ENCODE results near the gene GPR137.

The GPR137 gene

DNA sequence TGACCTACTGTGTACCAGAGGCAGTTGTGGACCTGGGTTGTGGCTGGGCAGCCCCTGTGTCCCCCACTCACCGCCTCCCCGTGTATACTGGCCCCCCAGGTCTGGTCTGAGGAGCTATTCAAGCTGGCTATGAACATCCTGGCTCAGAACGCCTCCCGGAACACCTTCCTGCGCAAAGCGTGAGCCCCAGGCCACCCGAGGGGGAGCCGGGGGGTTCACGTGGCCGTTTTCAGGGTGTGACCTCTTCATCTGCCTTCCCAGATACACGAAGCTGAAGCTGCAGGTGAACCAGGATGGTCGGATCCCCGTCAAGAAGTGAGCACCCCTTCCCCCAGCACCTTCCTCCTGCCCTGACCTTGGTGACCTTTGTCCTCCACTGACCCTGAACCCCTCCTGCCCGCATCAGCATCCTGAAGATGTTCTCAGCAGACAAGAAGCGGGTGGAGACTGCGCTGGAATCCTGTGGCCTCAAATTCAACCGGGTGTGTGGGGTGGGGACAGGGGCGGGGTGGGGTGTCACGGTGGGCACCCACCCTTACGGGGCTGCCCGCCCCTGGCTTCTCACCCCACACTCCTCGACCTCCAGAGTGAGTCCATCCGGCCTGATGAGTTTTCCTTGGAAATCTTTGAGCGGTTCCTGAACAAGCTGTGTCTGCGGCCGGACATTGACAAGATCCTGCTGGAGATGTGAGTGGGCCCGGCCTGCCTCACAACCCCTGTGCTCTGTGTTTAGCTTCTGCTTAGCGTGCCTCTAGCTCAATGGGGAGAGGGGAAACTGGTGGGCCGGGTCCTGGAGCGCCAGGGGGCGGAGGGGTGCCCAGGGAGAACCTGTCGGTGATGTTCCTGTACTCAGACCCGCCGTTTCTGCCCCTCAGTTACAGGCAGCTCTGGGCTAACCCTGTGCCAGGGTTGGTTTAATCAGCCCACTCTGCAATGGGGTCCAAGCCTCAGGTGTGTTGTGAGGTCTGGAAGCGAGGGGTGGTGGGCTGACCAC, 30.2 kb upstream of the GPR137 start:
- Mint-ChIP-seq H3K27me3 (no peaks in the 10 kb centered on the region), H3K4me3 (no peak overlapping the region), H3K27ac (no peak overlapping the region), H3K9me3 (no peaks in the 10 kb centered on the region), H3K4me1 (peaks cover 43% of the 10 kb centered on the region)
- no peak for ATAC-seq
- no peak for DNase-seq

DNA sequence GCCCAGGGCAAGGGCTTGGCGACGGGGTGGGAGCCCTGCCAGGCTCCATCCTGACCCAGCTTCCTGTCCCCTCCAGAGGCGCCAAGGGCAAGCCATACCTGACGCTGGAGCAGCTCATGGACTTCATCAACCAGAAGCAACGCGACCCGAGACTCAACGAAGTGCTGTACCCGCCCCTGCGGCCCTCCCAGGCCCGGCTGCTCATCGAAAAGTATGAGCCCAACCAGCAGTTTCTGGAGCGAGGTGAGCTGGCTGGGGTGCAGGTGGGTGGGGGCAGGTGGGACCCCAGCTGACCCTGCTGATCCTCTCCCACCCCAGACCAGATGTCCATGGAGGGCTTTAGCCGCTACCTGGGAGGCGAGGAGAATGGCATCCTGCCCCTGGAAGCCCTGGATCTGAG, 29.3 kb upstream of the GPR137 start:
- Mint-ChIP-seq H3K27ac (peak overlapping the region in 1 of 2 donors; percentile 27), H3K4me3 (no peak overlapping the region), H3K9me3 (no peaks in the 10 kb centered on the region), H3K27me3 (no peaks in the 10 kb centered on the region), H3K4me1 (peaks cover 38% of the 10 kb centered on the region)
- ATAC-seq = no peak
- no peak for DNase-seq

DNA sequence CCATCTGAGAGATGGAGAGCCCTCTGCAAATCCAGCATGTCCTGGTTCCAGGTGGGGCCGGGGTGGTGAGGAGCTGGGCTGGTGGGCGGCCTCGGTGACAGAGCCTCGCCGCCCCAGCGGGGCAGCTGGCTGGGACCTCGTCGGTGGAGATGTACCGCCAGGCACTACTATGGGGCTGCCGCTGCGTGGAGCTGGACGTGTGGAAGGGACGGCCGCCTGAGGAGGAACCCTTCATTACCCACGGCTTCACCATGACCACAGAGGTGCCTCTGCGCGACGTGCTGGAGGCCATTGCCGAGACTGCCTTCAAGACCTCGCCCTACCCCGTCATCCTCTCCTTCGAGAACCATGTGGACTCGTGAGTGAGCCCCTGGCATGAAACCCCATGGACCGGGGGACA, 27.3 kb upstream of the GPR137 start:
- no peak overlapping the region for H3K27ac Mint-ChIP-seq
- H3K9me3 Mint-ChIP-seq = no peaks in the 10 kb centered on the region
- ATAC-seq = no peak

DNA sequence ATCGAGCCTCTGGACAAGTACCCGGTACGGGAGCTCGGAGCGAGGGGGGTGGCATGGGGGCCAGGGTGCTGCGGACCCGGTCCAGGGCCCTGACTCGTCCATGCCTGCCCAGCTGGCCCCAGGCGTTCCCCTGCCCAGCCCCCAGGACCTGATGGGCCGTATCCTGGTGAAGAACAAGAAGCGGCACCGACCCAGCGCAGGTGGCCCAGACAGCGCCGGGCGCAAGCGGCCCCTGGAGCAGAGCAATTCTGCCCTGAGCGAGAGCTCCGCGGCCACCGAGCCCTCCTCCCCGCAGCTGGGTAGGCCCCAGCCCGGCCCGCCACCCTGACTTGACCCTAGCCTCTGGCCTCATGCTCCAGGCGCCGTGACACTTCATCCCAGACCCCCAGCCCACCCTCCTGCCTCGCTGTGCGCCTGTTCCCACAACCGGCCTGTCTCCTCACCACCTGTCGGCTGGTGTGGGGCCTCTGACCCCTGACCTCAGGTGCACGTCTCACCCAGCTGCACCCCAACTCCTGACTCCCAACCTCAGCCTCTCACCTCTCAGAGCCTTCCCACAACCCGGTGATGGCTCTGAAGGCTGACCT, 26.6 kb upstream of the GPR137 start:
- Mint-ChIP-seq H3K27me3 (no peaks in the 10 kb centered on the region), H3K9me3 (no peaks in the 10 kb centered on the region), H3K4me1 (peaks cover 14% of the 10 kb centered on the region), H3K4me3 (no peak overlapping the region), H3K27ac (no peak overlapping the region)
- ATAC-seq = no peak
- DNase-seq = no peak

More for the DNA sequence above, 27.3 kb upstream of the GPR137 start:
- no peak for DNase-seq
- Mint-ChIP-seq H3K4me1 (peaks cover 21% of the 10 kb centered on the region), H3K27me3 (no peaks in the 10 kb centered on the region), H3K4me3 (no peak overlapping the region)

DNA sequence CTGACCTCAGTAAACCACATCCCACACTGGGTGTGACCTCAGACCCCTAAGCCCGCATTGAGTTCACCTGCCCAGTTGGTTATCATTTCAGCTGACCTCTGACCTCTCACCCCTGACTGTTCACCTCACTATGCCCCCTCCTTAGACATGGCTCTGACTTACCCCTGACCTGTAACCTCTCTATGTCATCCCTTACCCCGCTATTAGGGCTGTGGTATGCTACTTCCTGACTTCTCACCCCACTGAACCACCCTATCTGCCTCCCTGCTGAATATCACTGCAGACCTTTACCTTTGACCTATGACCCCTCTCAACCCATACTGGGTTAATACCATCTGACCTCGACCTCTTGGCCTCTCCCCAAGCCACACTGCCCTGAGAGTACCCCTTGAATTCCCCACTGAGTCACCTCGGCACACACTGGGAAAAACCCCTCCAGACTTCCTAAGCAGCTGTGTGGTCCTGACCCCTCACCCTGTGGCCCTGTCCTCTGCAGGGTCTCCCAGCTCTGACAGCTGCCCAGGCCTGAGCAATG, 26.0 kb upstream of the GPR137 start:
- Mint-ChIP-seq H3K9me3 (no peaks in the 10 kb centered on the region), H3K27ac (no peak overlapping the region), H3K4me1 (peaks cover 14% of the 10 kb centered on the region), H3K27me3 (no peaks in the 10 kb centered on the region), H3K4me3 (no peak overlapping the region)
- ATAC-seq (peak; percentile 18), DNase-seq (no peak)

DNA sequence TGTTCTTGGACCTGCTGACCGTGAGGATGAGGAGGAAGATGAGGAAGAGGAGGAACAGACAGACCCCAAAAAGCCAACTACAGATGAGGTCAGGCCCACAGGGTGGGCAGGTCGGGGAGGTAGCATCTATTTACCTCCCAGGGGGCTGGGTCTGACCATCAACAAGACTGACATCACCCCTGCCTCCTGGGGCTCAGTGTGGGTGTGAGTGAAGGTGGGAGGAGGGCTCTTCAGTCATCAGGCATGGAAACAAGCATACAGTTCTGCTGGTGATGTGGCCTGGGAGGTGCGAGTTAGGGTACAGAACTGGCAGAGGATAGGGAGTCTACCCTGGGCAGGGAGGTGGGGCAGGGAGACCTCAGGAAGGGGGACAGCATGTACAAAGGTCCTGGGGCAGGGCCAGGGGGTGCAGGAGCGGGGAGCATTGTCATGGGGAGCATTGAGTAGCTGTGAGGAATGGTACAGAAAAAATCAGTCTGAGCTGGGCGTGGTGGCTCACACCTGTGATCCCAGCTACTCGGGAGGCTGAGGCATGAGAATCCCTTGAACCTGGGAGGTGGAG, 25.4 kb upstream of the GPR137 start:
- Mint-ChIP-seq H3K4me1 (peaks cover 14% of the 10 kb centered on the region), H3K27ac (no peak overlapping the region), H3K9me3 (no peaks in the 10 kb centered on the region), H3K4me3 (no peak overlapping the region), H3K27me3 (no peaks in the 10 kb centered on the region)
- peak; percentile 46 for ATAC-seq
- DNase-seq = no peak

DNA sequence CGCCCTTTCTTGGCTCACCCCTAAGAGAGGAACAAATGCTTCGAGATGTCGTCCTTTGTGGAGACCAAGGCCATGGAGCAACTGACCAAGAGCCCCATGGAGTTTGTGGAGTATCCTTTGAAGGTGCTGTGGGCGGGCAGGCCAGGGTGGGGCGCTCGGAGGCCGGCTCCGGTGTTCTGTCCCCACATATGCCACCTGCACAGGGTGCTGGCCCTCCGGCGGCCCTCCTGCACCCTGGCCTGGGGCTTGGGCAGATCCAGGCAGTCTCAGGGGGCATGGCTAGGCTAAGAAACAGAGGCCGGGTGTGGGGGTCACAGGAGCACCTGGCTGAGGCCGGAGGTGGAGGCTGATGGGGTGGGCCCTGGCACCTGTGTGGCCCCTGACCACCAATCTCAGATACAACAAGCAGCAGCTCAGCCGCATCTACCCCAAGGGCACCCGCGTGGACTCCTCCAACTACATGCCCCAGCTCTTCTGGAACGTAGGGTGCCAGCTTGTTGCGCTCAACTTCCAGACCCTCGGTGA, 24.0 kb upstream of the GPR137 start:
- no peak for DNase-seq
- no peak overlapping the region for H3K4me3 Mint-ChIP-seq
- ATAC-seq = no peak
- peaks cover 14% of the 10 kb centered on the region for H3K4me1 Mint-ChIP-seq
- H3K27me3 Mint-ChIP-seq = no peaks in the 10 kb centered on the region
- no peaks in the 10 kb centered on the region for H3K9me3 Mint-ChIP-seq
- H3K27ac Mint-ChIP-seq = no peak overlapping the region

DNA sequence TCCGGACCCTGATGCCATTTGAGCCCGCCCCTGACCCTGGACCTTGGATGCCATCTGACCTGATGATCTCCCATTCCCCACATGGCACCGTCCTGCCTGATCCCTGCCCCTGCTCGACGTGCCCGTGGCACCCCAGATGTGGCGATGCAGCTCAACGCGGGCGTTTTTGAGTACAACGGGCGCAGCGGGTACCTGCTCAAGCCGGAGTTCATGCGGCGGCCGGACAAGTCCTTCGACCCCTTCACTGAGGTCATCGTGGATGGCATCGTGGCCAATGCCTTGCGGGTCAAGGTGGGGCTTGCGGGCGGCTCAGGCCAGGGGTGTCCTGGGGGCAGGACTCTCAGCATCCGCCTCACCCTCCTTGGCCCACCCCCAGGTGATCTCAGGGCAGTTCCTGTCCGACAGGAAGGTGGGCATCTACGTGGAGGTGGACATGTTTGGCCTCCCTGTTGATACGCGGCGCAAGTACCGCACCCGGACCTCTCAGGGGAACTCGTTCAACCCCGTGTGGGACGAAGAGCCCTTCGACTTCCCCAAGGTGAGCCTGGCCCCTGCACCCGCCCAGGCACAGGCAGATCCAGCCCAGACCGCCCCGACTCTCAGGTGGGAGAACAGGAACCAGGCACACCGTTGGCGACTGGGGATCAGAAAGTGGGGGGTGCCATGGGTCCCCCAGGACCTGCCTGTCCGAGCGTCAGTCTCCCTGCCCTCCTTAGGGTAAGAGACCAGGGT, 23.2 kb upstream of the GPR137 start:
- DNase-seq (no peak), ATAC-seq (no peak)
- H3K4me1 Mint-ChIP-seq = peaks cover 15% of the 10 kb centered on the region
- H3K9me3 Mint-ChIP-seq = no peaks in the 10 kb centered on the region
- no peak overlapping the region for H3K27ac Mint-ChIP-seq
- no peak overlapping the region for H3K4me3 Mint-ChIP-seq
- H3K27me3 Mint-ChIP-seq = no peaks in the 10 kb centered on the region

DNA sequence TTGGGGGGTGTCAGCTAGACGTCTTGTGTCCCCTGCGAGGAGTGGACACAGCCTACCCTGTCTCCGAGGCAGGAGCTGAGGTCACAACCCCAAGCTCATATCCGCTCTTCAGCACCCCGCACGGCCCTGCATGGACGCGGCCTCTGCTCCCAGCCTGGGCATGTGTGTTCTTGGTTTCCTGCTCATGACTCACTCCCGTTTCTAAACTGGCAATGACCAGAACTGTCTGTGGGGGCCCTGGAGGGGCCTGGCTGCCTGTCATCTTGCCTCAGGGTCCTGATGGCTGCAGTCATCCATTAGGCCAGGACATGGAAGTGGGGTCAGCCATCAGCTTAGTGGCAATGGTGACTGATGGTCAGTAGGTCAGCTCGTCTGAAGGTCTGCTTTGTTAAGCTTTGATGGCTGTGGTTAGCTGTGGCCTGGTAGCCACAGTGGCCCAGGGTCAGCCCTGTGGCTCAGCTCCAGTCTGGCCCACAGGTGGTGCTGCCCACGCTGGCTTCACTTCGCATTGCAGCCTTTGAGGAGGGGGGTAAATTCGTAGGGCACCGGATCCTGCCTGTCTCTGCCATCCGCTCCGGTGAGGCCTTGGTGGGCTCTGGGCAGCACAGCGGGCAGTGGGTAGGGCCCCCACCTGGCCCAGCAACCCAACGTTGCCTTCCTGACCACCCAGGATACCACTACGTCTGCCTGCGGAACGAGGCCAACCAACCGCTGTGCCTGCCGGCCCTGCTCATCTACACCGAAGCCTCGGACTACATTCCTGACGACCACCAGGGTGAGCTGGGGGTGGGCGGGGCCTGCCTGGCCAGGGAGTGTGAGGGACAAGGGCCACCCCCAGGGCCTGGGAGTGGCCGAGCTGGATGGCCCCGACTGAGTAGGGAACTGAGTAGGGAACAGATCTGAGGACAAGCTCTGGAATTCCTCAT, 22.4 kb upstream of the GPR137 start:
- Mint-ChIP-seq H3K27ac (no peak overlapping the region), H3K27me3 (no peaks in the 10 kb centered on the region), H3K4me1 (peaks cover 23% of the 10 kb centered on the region), H3K9me3 (no peaks in the 10 kb centered on the region), H3K4me3 (no peak overlapping the region)
- ATAC-seq (no peak), DNase-seq (no peak)

DNA sequence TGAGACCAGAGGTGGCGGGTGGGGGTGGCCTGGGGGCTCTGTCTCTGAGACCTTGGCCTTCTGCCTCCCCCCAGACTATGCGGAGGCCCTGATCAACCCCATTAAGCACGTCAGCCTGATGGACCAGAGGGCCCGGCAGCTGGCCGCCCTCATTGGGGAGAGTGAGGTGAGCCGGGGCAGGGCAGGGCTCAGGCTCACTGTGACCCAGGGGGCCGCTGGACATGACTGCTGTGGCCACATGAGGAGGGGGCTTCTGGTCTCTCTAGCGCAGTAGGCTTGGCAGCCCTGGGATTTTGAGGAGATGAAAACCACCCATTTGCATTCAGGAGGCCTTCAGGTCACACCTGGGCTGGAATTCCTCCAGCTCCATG, 21.7 kb upstream of the GPR137 start:
- Mint-ChIP-seq H3K4me1 (peaks cover 29% of the 10 kb centered on the region), H3K9me3 (no peaks in the 10 kb centered on the region), H3K4me3 (no peak overlapping the region), H3K27ac (no peak overlapping the region), H3K27me3 (no peaks in the 10 kb centered on the region)
- ATAC-seq = no peak
- DNase-seq = no peak

DNA sequence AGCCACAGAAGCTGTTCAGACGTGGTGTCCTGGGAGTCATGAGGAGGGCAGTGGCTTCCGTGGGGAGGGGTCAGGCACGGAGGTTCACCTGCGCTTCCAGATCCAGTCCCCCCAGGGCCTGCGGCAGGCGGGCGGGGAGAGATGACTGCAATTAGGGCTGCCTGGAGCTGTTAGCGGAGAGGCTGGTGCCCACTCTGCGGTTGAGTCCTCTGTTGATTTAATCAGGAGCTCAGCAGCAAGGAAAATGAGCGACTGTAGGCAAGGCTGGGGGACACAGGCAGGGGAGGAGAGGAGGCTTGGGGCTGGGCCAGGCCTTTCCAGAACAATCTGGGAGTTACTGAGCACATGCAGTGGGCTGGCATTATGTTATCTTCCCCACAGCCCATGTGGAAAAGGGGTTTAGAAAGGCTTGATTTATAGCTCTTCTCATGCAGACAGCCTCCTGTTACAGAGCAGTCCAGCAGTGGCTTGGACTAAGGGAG, 21.2 kb upstream of the GPR137 start:
- Mint-ChIP-seq H3K27me3 (no peaks in the 10 kb centered on the region), H3K27ac (no peak overlapping the region), H3K9me3 (no peaks in the 10 kb centered on the region), H3K4me1 (peaks cover 30% of the 10 kb centered on the region), H3K4me3 (no peak overlapping the region)
- DNase-seq (no peak), ATAC-seq (no peak)

DNA sequence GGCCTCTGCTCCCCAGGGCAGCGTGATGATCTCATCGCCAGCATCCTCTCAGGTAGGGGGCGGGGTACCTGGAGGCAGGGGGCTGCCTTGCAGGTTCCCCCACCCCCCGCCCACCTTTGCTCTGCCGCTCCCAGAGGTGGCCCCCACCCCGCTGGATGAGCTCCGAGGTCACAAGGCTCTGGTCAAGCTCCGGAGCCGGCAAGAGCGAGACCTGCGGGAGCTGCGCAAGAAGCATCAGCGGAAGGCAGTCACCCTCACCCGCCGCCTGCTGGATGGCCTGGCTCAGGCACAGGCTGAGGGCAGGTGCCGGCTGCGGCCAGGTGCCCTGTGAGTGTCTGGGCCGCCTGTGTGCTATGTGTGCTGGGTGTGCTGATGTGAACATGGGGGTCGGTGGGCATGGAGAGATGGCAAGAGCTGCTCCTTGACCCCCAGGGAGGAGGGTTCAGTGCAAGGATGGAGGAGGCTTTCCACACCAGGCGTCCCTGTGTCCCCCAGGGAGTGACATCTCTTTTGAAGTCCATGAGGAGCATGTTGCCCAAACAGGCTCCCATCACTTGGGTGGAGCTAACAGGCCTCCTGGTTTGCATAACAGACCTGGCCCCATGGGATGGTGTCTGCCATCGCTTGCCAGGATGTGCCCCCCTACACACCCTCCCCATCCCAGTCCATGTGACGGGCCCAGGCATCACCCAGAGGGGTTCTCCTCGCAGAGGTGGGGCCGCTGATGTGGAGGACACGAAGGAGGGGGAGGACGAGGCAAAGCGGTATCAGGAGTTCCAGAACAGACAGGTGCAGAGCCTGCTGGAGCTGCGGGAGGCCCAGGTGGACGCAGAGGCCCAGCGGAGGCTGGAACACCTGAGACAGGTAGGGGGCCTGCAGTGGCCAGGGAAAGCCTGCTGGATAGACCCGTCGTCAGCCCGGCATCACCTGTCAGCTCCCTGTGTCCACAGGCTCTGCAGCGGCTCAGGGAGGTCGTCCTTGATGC, 20.2 kb upstream of the GPR137 start:
- no peaks in the 10 kb centered on the region for H3K9me3 Mint-ChIP-seq
- DNase-seq (no peak), ATAC-seq (no peak)
- no peak overlapping the region for H3K4me3 Mint-ChIP-seq
- H3K27ac Mint-ChIP-seq = no peak overlapping the region
- H3K27me3 Mint-ChIP-seq = no peaks in the 10 kb centered on the region
- H3K4me1 Mint-ChIP-seq = peaks cover 24% of the 10 kb centered on the region

DNA sequence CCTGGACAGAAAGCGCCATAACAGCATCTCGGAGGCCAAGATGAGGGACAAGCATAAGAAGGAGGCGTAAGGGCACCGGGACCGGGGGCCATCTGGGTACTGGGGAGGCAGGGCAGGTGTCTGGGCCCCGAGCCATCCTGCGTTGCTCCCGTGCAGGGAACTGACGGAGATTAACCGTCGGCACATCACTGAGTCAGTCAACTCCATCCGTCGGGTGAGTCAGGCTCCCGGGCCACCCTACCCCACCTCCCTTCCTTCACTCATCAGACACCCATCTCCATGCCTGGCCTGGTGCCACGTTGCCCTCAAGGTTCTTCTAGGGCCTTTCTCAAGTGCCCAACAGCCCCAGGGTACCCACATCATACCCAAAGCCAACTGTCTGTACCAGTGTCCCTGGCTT, 19.3 kb upstream of the GPR137 start:
- ATAC-seq = no peak
- Mint-ChIP-seq H3K4me1 (peaks cover 26% of the 10 kb centered on the region), H3K9me3 (no peaks in the 10 kb centered on the region), H3K27ac (no peak overlapping the region), H3K27me3 (no peaks in the 10 kb centered on the region), H3K4me3 (no peak overlapping the region)
- DNase-seq = no peak
